Activated CD4-positive, alpha-beta T cell treated with anti-CD3 and anti-CD28 coated beads, Interleukin-2, amount 50 U/mL, for 1 hour (primary cell): Measurements from ENCODE around the gene UBALD2.
"Not testable (repeated sequence)": the region's sequence is repeated elsewhere in the genome, so short reads cannot be mapped to it uniquely, and the experiment has no call there.

ENCODE experiments used
- DNase-seq: peaks from one replicate; pipeline ENCODE4 v3.0.0-alpha.2; 2020

The UBALD2 gene

GRCh38 chr17:76264755-76265623, at the start of gene UBALD2:
Gene UBALD2, plus strand, starts transcription at chr17:76265348. Its CDS starts 158 bp downstream, at chr17:76265506.
- DNase-seq = peak; percentile 98

- DNase-seq = no peak
Observed at GRCh38 chr17:76217081-76217480, 48.1 kb upstream of the UBALD2 start.

- no peak for DNase-seq
Observed at GRCh38 chr17:76219670-76220383, 45.3 kb upstream of the UBALD2 start.

GRCh38 chr17:76223802-76224201, 41.3 kb upstream of the UBALD2 start:
- no peak for DNase-seq

- DNase-seq = not testable (repeated sequence)
Observed at GRCh38 chr17:76225373-76226086, 39.6 kb upstream of the UBALD2 start.

- not testable (repeated sequence) for DNase-seq
Observed at GRCh38 chr17:76226749-76227148, 38.4 kb upstream of the UBALD2 start.

GRCh38 chr17:76232342-76232741, 32.8 kb upstream of the UBALD2 start:
- DNase-seq = no peak

GRCh38 chr17:76233588-76234353, 31.4 kb upstream of the UBALD2 start:
- DNase-seq = no peak

GRCh38 chr17:76234354-76234679, 30.8 kb upstream of the UBALD2 start:
- no peak for DNase-seq

- no peak for DNase-seq
Observed at GRCh38 chr17:76235883-76236282, 29.3 kb upstream of the UBALD2 start.

GRCh38 chr17:76236603-76237002, 28.5 kb upstream of the UBALD2 start:
- DNase-seq = no peak

GRCh38 chr17:76237859-76238313, 27.3 kb upstream of the UBALD2 start:
- no peak for DNase-seq

GRCh38 chr17:76238847-76239537, 26.2 kb upstream of the UBALD2 start:
- no peak for DNase-seq

- no peak for DNase-seq
Observed at GRCh38 chr17:76239538-76240274, 25.4 kb upstream of the UBALD2 start.

GRCh38 chr17:76240461-76241203, 24.5 kb upstream of the UBALD2 start, which contains the start of gene RNF157:
Gene RNF157, minus strand, starts transcription at chr17:76240493. Its CDS starts 253 bp downstream, at chr17:76240240.
- DNase-seq = peak; percentile 63

- DNase-seq = no peak
Observed at GRCh38 chr17:76241204-76241538, 24.0 kb upstream of the UBALD2 start.

- DNase-seq = no peak
Observed at GRCh38 chr17:76241691-76242255, 23.4 kb upstream of the UBALD2 start.

GRCh38 chr17:76243826-76244679, 21.1 kb upstream of the UBALD2 start:
- no peak for DNase-seq

- not testable (repeated sequence) for DNase-seq
Observed at GRCh38 chr17:76244721-76245120, 20.4 kb upstream of the UBALD2 start.
